ENCODE results near the gene ADGRA1.
"Not testable (repeated sequence)": the region's sequence is repeated elsewhere in the genome, so short reads cannot be mapped to it uniquely, and the experiment has no call there.

ADGRA1 gene

GRCh38 chr10:133087679-133088178, at the start of gene ADGRA1:
TSS of gene ADGRA1 (plus strand) at chr10:133087924. CDS start at chr10:133088910, 986 bp downstream.
- DNase-seq (ENCODE audit: low read depth in 2 of 2), result no peak

GRCh38 chr10:133038036-133038823, 49.5 kb upstream of the ADGRA1 start:
- no peak for DNase-seq (ENCODE audit: low read depth in 2 of 2)

DNA sequence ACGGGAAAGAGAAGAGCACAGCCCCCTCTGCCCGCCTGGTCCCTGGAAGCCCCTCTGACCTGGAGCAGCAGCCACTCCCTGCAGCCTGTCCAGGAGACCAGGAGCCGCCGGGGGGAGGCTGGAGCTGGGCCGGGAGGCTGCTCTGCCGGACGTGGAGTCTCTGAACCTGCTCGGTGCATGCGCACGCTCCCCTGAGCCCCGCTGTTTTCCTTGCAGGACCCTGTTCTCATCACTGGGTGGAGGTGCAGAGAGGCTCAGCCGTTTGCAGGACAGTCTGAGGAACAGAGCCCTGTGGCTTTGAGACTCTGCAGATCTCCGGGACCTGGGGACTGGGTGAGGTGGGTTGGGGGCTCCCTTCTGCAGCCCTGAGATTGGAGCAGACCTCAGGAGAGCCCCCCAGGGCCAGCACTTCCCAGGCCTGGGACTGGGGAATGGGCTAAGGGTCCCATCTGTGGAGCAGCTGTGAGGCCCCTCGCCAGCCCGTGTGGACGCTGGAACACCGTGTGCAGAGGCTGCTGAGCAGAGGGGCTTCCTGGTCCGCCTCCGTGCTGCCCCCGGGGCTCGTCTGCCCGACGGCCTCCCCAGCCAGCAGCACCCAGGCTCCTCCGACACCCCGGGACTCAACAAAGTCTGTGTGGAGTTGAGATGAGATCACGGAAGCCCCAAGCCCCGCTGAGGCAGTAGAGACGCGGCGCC, 48.5 kb upstream of the ADGRA1 start:
- DNase-seq (ENCODE audit: low read depth in 2 of 2), result no peak

GRCh38 chr10:133039803-133040165, 47.9 kb upstream of the ADGRA1 start:
- no peak for DNase-seq (ENCODE audit: low read depth in 2 of 2)

DNA sequence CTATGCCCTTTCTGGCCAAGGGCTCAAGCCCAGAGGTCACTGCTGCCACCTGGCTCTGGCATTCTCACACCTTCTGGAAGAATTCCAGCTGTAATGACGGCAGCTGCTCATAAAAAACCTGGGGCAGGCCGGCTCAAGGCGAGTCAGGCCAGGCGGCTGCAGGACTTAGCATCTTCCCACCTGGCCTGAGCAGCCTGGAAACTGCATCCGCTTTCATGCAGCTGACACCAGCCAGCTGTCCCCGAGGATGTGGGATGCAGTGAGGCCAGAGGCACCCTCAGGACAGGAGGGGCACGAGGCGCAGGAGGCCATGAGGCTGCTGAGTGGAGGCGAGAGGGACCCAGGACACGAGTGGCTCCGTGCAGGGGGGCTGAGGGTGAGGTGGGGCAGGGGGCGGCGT, 47.5 kb upstream of the ADGRA1 start:
- DNase-seq (ENCODE audit: low read depth in 2 of 2), result no peak

- DNase-seq (ENCODE audit: low read depth in 2 of 2), result no peak
Measured at GRCh38 chr10:133041101-133041500, 46.6 kb upstream of the ADGRA1 start.

GRCh38 chr10:133042061-133042460, 45.7 kb upstream of the ADGRA1 start:
- DNase-seq (ENCODE audit: low read depth in 2 of 2), result no peak

- DNase-seq (ENCODE audit: low read depth in 2 of 2), result no peak
Measured at GRCh38 chr10:133042816-133043215, 44.9 kb upstream of the ADGRA1 start.

DNA sequence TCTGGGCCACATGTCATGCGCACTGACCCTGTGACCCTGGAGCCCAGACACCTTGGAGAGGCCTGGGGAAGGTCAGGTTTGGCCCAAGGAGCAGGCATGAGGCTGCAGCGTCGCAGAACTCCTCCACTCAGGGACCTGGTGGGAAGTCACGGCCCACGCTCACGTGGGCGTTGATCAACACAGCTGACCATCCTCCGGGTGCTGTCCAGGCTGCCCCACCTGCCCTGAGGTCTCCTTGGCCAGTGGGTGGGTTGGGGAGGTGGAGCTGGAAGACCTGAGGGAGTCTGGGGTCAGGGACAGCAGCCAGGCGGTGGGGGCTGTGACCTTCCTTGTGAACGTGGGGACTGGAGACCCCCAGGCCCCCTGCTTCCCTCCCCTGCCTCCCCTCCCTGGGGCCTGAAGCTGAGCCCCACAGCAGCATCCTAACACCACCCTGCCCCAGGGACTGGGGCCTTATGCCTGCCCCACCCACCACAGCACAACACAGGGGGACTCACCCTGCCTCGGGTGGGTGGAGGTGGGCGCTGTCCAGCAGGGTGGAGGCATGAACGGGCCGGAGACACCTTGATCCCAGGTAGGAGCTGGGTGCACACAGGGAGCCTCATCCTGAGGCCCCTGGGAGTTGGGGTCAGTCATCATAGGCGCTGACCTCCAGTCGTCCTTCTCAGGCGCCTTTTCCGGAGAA, 44.0 kb upstream of the ADGRA1 start:
- DNase-seq (ENCODE audit: low read depth in 2 of 2), result no peak

GRCh38 chr10:133044401-133044811, 43.3 kb upstream of the ADGRA1 start:
- no peak for DNase-seq (ENCODE audit: low read depth in 2 of 2)

DNA sequence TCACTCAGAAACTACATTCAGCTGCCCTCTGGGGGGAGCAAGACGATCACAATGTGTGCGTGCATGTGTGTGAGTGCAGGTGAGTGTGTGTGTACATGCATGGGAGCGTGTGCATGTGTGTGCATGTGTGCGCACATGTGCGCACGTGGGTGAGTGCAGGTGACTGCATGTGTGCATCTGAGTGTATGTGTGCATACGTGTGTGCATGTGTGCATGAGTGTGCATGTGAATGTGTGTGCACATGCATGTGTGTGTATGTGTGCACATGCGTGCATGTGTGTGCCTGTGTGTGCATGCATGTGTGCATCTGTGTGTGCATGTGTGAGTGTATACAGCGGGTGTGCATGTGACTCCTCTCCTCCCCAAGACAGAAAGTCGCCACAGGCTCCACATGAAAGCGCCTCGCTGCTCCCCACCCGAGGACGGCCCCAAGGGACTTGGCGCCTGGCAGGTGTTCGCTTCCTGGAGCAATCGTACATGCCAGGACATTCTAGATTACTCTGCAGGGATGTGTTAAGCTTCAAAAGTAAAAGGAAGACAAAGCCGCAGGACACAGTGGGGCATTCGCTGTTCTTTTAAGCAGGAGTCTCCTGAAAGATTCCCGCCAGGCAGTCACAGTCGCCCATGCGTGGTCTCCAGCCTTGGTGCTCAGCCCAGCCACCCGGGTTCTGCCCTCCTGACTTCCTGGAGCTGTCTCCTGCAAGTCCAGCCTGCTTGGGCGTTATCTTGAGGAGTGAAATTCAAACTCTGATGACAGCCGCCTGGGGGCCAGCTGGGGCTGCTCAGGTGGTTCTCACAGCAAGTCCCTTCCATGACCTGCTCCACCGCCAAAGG, 42.0 kb upstream of the ADGRA1 start:
- DNase-seq (ENCODE audit: low read depth in 2 of 2), result no peak

DNA sequence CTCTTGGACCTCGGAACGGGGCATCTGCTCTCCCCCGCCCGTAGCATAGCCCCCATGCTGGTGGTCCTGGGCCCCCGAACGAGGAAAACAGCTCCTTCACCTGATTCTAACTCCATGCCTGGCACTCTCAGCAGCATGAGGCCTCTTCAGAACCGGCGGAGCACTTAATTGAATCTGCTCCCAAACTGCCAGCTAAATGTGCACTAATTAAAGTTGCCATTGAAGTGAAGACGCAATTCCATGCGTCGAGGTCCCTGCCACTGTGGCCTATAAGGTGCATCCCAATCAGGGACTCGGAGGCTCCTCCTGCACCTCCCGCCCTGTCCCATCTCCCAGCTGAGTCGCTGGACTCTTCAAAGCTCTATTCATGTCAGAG, 41.3 kb upstream of the ADGRA1 start:
- no peak for DNase-seq (ENCODE audit: low read depth in 2 of 2)

DNA sequence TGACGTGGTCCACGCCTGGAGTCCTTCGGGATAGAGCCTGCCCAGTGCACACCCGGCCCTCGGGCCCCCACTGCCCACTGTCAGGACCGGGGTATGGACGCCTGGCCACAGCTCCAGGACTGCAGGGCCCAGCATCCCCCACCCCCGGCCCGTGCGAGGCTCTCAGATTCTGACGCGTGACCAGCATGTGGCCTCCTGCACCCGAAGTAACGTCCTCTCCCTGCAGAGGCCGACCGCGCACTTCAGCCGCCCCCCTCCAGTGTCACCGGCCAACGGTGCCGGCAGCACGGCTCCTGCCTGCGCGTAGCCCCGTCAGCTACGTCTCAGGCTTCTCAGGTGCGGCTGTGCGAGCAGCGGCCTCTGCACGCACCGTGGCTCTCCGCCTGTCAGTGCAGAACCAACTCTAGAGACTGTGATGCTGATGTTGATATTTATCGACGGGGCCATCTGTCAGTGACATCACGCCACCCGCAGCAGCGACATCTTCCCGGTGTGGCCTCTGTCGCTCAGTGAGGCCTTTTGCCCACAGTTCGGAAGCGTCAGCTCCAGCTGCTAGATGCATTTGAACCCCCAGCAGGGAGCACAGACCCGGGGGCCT, 40.1 kb upstream of the ADGRA1 start:
- no peak for DNase-seq (ENCODE audit: low read depth in 2 of 2)

GRCh38 chr10:133048266-133048665, 39.5 kb upstream of the ADGRA1 start:
- DNase-seq (ENCODE audit: low read depth in 2 of 2), result no peak

- no peak for DNase-seq (ENCODE audit: low read depth in 2 of 2)
Measured at GRCh38 chr10:133048926-133049325, 38.8 kb upstream of the ADGRA1 start.

- DNase-seq (ENCODE audit: low read depth in 2 of 2), result no peak
Measured at GRCh38 chr10:133049639-133050038, 38.1 kb upstream of the ADGRA1 start.

DNA sequence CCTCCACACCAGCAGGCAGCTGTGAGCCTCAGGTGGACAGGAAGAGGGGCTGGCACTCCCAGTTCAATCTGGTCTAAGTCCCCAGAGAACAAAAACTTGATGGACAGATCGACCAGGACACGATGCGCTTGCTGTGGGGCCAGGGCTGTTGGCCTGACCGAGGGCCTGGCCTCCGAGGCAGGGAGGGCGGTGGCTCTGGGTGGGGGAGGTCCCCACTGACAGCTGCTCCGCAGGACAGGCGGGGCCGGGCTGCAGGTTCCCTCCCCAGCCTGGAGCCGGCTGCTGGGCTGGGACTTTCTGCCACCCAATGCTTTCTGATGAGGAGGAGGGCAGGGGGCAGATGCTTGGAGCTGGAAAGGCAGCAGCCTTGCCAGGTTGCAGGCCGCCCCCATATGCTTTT, 37.4 kb upstream of the ADGRA1 start:
- no peak for DNase-seq (ENCODE audit: low read depth in 2 of 2)

GRCh38 chr10:133052076-133052475, 35.6 kb upstream of the ADGRA1 start:
- DNase-seq (ENCODE audit: low read depth in 2 of 2), result no peak

DNA sequence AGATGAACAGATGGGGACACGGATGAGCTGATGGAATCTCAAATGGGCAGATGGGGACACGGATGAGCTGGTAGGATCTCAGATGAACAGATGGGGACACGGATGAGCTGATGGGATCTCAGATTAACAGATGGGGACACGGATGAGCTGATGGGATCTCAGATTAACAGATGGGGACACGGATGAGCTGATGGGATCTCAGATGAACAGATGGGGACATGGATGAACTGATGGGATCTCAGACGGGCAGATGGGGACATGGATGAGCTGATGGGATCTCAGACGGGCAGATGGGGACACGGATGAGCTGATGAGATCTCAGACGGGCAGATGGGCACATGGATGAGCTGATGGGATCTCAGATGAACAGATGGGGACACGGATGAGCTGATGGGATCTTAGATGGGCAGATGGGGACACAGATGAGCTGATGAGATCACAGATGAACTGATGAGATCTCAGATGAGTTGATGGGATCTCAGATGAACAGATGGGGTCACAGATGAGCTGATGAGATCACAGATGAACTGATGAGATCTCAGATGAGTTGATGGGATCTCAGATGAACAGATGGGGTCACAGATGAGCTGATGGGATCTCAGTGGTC, 34.1 kb upstream of the ADGRA1 start:
- DNase-seq (ENCODE audit: low read depth in 2 of 2), result not testable (repeated sequence)

GRCh38 chr10:133055470-133055869, 32.3 kb upstream of the ADGRA1 start:
- DNase-seq (ENCODE audit: low read depth in 2 of 2), result no peak

GRCh38 chr10:133056001-133056400, 31.7 kb upstream of the ADGRA1 start:
- DNase-seq (ENCODE audit: low read depth in 2 of 2), result no peak

Data from stimulated activated CD4-positive, alpha-beta T cell treated with anti-CD3 and anti-CD28 coated beads, Interleukin-4, amount 100 ng/mL, for 48 hours (primary cell).